DOHH2 (cell line): ENCODE measurements around the gene CCDC17.

Experiments
- CTCF ChIP-seq: fragments of 200-600 bp; sonication (generic); IDR thresholded peaks from one replicate; pipeline ENCODE4 v1.5.1; 2014; ENCODE audit warnings: antibody characterized with exemption, mild to moderate bottlenecking, low read depth, low read length; ENCODE audit not compliant: poor library complexity, severe bottlenecking
- EZH2phosphoT487 ChIP-seq: fragments of 200-600 bp; sonication (generic); IDR thresholded peaks from 2 replicates; pipeline ENCODE4 v1.6.1; 2017; ENCODE audit warnings: borderline replicate concordance, mild to moderate bottlenecking, antibody characterized with exemption, low read length, moderate library complexity, mixed read lengths

DNA sequence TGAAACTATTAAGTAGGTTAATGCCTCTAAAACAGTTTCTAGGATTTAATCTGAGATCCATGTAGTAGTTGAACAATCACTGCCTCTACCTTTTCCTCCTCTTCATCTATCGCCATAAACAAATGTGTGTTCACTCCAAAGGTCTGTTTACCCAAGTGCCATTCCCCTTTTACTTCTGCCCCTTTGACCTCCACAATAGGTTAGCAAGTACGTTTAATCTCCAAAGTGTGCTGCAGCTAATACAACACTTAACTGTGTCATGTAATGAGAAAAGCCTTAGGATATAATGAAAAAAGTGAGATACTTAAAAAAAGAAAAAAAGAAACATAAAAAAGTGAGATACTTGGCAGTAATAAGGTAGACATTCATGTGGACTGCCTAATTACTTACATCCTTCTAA, 34.3 kb upstream of the CCDC17 start:
- TF ChIP-seq CTCF (no peak), EZH2phosphoT487 (no peak)
